HG03460 (cell line): ENCODE data around the gene UBXN11.

Experiments used
- ATAC-seq: cut with Tn5 transposase; IDR thresholded peaks from one replicate; pipeline ENCODE4 v1.9.1; 2021; ENCODE audit not compliant: unreplicated experiment

Gene UBXN11

GRCh38 chr1:26306290-26307229 is at the start of gene UBXN11:
UBXN11 (minus strand) TSS chr1:26306636; CDS start chr1:26302883, 3,753 bp downstream.
- peak; percentile 98 for ATAC-seq

GRCh38 chr1:26356106-26356505 is 49.7 kb upstream of the UBXN11 start:
- no peak for ATAC-seq

- ATAC-seq, result no peak
Measured at GRCh38 chr1:26354972-26355371, 48.5 kb upstream of the UBXN11 start.

- ATAC-seq, result no peak
Measured at GRCh38 chr1:26353976-26354820, 47.8 kb upstream of the UBXN11 start, which contains the start of gene CRYBG2. CRYBG2 (minus strand) TSS chr1:26354130; CDS start chr1:26346657, 7,473 bp downstream.

- no peak for ATAC-seq
Measured at GRCh38 chr1:26353210-26353859, 46.9 kb upstream of the UBXN11 start.

GRCh38 chr1:26352338-26352679 is 45.9 kb upstream of the UBXN11 start:
- no peak for ATAC-seq

- no peak for ATAC-seq
Measured at GRCh38 chr1:26351590-26352337, 45.3 kb upstream of the UBXN11 start.

- ATAC-seq, result no peak
Measured at GRCh38 chr1:26350701-26351589, 44.5 kb upstream of the UBXN11 start.

GRCh38 chr1:26350343-26350700 is 43.9 kb upstream of the UBXN11 start:
- no peak for ATAC-seq

- no peak for ATAC-seq
Measured at GRCh38 chr1:26349877-26350244, 43.4 kb upstream of the UBXN11 start.

GRCh38 chr1:26349188-26349876 is 42.9 kb upstream of the UBXN11 start:
- ATAC-seq, result no peak

- no peak for ATAC-seq
Measured at GRCh38 chr1:26346274-26347033, 40.0 kb upstream of the UBXN11 start.

GRCh38 chr1:26345718-26346117 is 39.3 kb upstream of the UBXN11 start:
- no peak for ATAC-seq

GRCh38 chr1:26344147-26344920 is 37.9 kb upstream of the UBXN11 start:
- no peak for ATAC-seq

- no peak for ATAC-seq
Measured at GRCh38 chr1:26340047-26340481, 33.6 kb upstream of the UBXN11 start.

GRCh38 chr1:26338670-26339069 is 32.2 kb upstream of the UBXN11 start:
- ATAC-seq, result no peak

- no peak for ATAC-seq
Measured at GRCh38 chr1:26337625-26338024, 31.2 kb upstream of the UBXN11 start.

- no peak for ATAC-seq
Measured at GRCh38 chr1:26337206-26337535, 30.7 kb upstream of the UBXN11 start.
